G401 (cell line): ENCODE measurements around the gene PRC1. TPM values are rescaled to one million over a fixed set of nuclear protein-coding genes. Genes with fewer than 3 reads are reported as not detected.
"Not testable (repeated sequence)": the region's sequence is repeated elsewhere in the genome, so short reads cannot be mapped to it uniquely, and the experiment has no call there.

Experiments used
- DNase-seq: peaks from one replicate; pipeline ENCODE4 v3.0.0-alpha.2; 2015; ENCODE audit warnings: low spot score
- in situ Hi-C: cut with HindIII; loops from 2 replicates; pipeline ENCODE4 v1.10.0; 2016; ENCODE audit warnings: low sequenced_read_pairs, mixed read lengths
- total RNA-seq: library from RNA; depleted of rRNA; stranded (reverse); fragments of >200 nt; shearing (Covaris generic); gene quantifications from 2 replicates; pipeline ENCODE4 v1.2.3, GENCODE V29; 2014

PRC1 gene
- total RNA-seq, 1 experiment from 2014 or later: 138 TPM

- DNase-seq: no peak
- in situ Hi-C loops: loop anchor here (25.0 kb wide), 1 partner anchor 104 kb away; no protein-coding TSS in a partner anchor
Observed at GRCh38 chr15:90941038-90941437, 53.3 kb downstream of the PRC1 start.

- no peak for DNase-seq
- in situ Hi-C loops: loop anchor here (25.0 kb wide), 1 partner anchor 102 kb away; no protein-coding TSS in a partner anchor
Observed at GRCh38 chr15:90939756-90940155, 54.6 kb downstream of the PRC1 start.

- no peak for DNase-seq
- in situ Hi-C loops: loop anchor here (25.0 kb wide), 1 partner anchor 101 kb away; no protein-coding TSS in a partner anchor
Observed at GRCh38 chr15:90938261-90938660, 56.1 kb downstream of the PRC1 start.

GRCh38 chr15:90936823-90937222 lies 57.5 kb downstream of the PRC1 start:
- DNase-seq: no peak
- in situ Hi-C loops: loop anchor here (25.0 kb wide), 1 partner anchor 100 kb away; no protein-coding TSS in a partner anchor

GRCh38 chr15:90934949-90935751 lies 59.2 kb downstream of the PRC1 start, which contains the start of gene UNC45A:
Gene UNC45A (plus strand): TSS chr15:90935285. CDS start chr15:90935325, 40 bp downstream.
- DNase-seq: peak; percentile 96
- in situ Hi-C loops: loop anchor here (25.0 kb wide), 1 partner anchor 98 kb away; no protein-coding TSS in a partner anchor

- in situ Hi-C loops: loop anchor here (25.0 kb wide), 1 partner anchor 97 kb away; no protein-coding TSS in a partner anchor
- peak; percentile 93 for DNase-seq
Observed at GRCh38 chr15:90934256-90934948, 59.9 kb downstream of the PRC1 start.

GRCh38 chr15:90933301-90933700 lies 61.0 kb downstream of the PRC1 start:
- DNase-seq: no peak
- in situ Hi-C loops: loop anchor here (25.0 kb wide), 1 partner anchor 96 kb away; no protein-coding TSS in a partner anchor

GRCh38 chr15:90932660-90932991 lies 61.7 kb downstream of the PRC1 start:
- no peak for DNase-seq
- in situ Hi-C loops: loop anchor here (25.0 kb wide), 1 partner anchor 95 kb away; no protein-coding TSS in a partner anchor

GRCh38 chr15:90931828-90932659 lies 62.3 kb downstream of the PRC1 start, which contains the start of gene HDDC3:
Gene HDDC3 (minus strand): TSS chr15:90932549. CDS start chr15:90932540, 9 bp downstream.
- in situ Hi-C loops: loop anchor here (25.0 kb wide), 1 partner anchor 95 kb away; no protein-coding TSS in a partner anchor
- DNase-seq: peak; percentile 83

- in situ Hi-C loops: loop anchor here (25.0 kb wide), 1 partner anchor 94 kb away; no protein-coding TSS in a partner anchor
- DNase-seq: no peak
Observed at GRCh38 chr15:90931575-90931827, 62.8 kb downstream of the PRC1 start.

GRCh38 chr15:90930861-90931574 lies 63.3 kb downstream of the PRC1 start:
- in situ Hi-C loops: loop anchor here (25.0 kb wide), 1 partner anchor 94 kb away; no protein-coding TSS in a partner anchor
- DNase-seq: no peak

- no peak for DNase-seq
Observed at GRCh38 chr15:90929246-90930019, 64.9 kb downstream of the PRC1 start.

GRCh38 chr15:90928106-90928505 lies 66.2 kb downstream of the PRC1 start:
- in situ Hi-C loops: loop anchor here (25.0 kb wide), 1 partner anchor 91 kb away; no protein-coding TSS in a partner anchor
- not testable (repeated sequence) for DNase-seq

More at GRCh38 chr15:90929246-90930019, 64.9 kb downstream of the PRC1 start:
- in situ Hi-C loops: loop anchor here (25.0 kb wide), 1 partner anchor 92 kb away; no protein-coding TSS in a partner anchor

GRCh38 chr15:90926766-90927165 lies 67.6 kb downstream of the PRC1 start:
- DNase-seq: not testable (repeated sequence)
- in situ Hi-C loops: loop anchor here (25.0 kb wide), 1 partner anchor 89 kb away; no protein-coding TSS in a partner anchor

GRCh38 chr15:90924375-90924774 lies 70.0 kb downstream of the PRC1 start:
- no peak for DNase-seq
- in situ Hi-C loops: no loop called here

GRCh38 chr15:90922712-90923322 lies 71.5 kb downstream of the PRC1 start:
- in situ Hi-C loops, DNase-seq: not testable (repeated sequence)

- DNase-seq: no peak
- in situ Hi-C loops: no loop called here
Observed at GRCh38 chr15:90921887-90922286, 72.4 kb downstream of the PRC1 start.
